Measurements from ENCODE around the gene EXOSC2.

DNA sequence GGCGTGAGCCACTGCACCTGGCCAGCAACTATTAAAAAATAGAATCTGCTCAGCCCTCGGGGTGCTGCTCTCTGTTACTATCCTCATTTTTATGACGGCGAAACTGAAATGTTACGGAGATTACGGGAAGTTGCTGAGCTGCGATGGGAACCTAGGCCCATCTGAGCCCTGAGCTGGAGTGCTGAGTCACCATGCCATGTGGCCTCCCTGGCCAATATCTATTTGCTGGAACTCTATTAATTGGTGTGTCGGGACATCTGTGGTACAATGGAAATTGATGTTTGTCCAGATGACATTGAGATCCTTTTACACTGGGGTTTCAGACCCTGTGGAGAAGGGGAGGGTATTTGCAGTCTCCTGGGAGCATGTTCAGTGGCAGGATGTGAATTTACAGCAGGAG lies 21.1 kb upstream of the EXOSC2 start:
- TF ChIP-seq POLR2A (IDR thresholded peaks at IDR 0.05) (no peak), CTCF (IDR thresholded peaks at IDR 0.05) (no peak), EP300 (IDR thresholded peaks at IDR 0.05) (no peak)
